Left lung (tissue), 10 donors: ENCODE data around the gene RPL31. TPM values are rescaled to one million over a fixed set of nuclear protein-coding genes. Genes with fewer than 3 reads are reported as not detected.

Experiments used
- ATAC-seq: fragments of 200-7000 bp; cut with Tn5 transposase; one replicate; pipeline ENCODE4 v1.9.1; 2020; ENCODE audit warnings: moderate library complexity
- DNase-seq, 4 donors: peaks; one replicate each; pipeline ENCODE4 v3.0.0-alpha.2; 2013 to 2020
- H3K27ac ChIP-seq, 2 donors: fragments of 200-600 bp; sonication (generic) in 1 of 2; one replicate each; pipeline versions ENCODE4 v1.5.0 to v1.8.0; 2020 to 2021
- H3K27me3 ChIP-seq, 2 donors: fragments of 200-600 bp; sonication (generic) in 1 of 2; one replicate each; pipeline versions ENCODE4 v1.5.0 to v1.8.0; 2020 to 2021
- H3K36me3 ChIP-seq, 2 donors: fragments of 200-600 bp; sonication (generic) in 1 of 2; one replicate each; pipeline versions ENCODE4 v1.5.0 to v1.8.0; 2020 to 2021
- H3K4me1 ChIP-seq, 2 donors: fragments of 200-600 bp; one replicate each; pipeline ENCODE4 v1.8.0; 2021
- H3K4me3 ChIP-seq, 2 donors: fragments of 200-600 bp; sonication (generic) in 1 of 2; one replicate each; pipeline versions ENCODE4 v1.5.0 to v1.8.0; 2020 to 2021; ENCODE audit warnings: mild to moderate bottlenecking in 1 of 2
- H3K9me3 ChIP-seq, 2 donors: fragments of 200-600 bp; sonication (generic) in 1 of 2; one replicate each; pipeline versions ENCODE4 v1.5.0 to v1.8.0; 2020 to 2021
- CTCF ChIP-seq, 2 donors: fragments of 200-600 bp; sonication (generic) in 1 of 2; IDR thresholded peaks; one replicate each; pipeline versions ENCODE4 v1.5.0 to v1.8.0; 2021; ENCODE audit warnings: antibody characterized with exemption in 2 of 2
- intact Hi-C, 2 donors: fragments of 100-400 bp; cut with DNase I; formaldehyde crosslinking; loops; one replicate each; pipeline versions ENCODE4 v1.11.2 to v1.14.2; 2022
- polyA plus RNA-seq, 6 donors: library from polyadenylated mRNA; unstranded; fragments of 120-200 nt; gene quantifications; one replicate each; pipeline ENCODE4 v1.2.1, GENCODE V29; 2013; ENCODE audit not compliant: insufficient read length in 6 of 6
- total RNA-seq, 2 donors: library from RNA; stranded (reverse); fragmentation: NEBNext Ultra II Directional; extraction: Animal tissue kit (Norgen Biotek cat#: 25700); gene quantifications; one replicate each; pipeline ENCODE4 v1.2.1, GENCODE V29; 2021
- donor health status: DM: no; HTN: yes; CAD: no.
- donor health status: DM: no; HTN: no; CAD: no.

The RPL31 gene
- total and polyA plus RNA-seq, 8 donors, result 865 to 3,696 (median 3,172) TPM

GRCh38 chr2:100982431-100982861 lies 19.6 kb upstream of the RPL31 start:
- H3K27ac ChIP-seq, result no peak overlapping the region
- peaks cover 0 to 2% of the 10 kb centered on the region in 2 donors for H3K36me3 ChIP-seq
- intact Hi-C loops, result no loop called here
- H3K27me3 ChIP-seq, result no peaks in the 10 kb centered on the region
- no peak overlapping the region for H3K4me3 ChIP-seq
- DNase-seq (no peak), ATAC-seq (no peak)
- no peaks in the 10 kb centered on the region for H3K4me1 ChIP-seq
- TF ChIP-seq CTCF (IDR thresholded peaks at IDR 0.05), result no peak
- no peaks in the 10 kb centered on the region for H3K9me3 ChIP-seq

DNA sequence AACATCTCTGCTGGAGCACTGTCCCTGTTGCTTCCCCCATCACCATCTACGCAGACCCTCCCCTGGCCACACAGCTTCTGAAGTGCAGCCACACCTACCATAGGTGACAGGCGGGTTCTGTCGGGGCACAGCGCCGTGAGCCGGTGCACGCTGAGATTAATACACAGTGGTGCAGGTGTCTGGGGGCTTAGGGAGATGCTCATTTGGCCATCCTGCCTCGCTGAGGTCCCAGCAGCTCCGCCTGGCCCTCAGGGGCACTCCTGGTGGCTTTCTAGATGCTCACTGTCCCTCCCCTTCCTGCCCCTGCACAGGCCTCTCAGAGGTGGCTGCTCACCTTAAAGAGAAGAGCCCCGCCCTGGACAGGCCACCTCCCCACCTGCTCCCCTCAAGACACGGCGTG lies 18.9 kb upstream of the RPL31 start:
- TF ChIP-seq CTCF (IDR thresholded peaks at IDR 0.05), result no peak
- Histone ChIP-seq H3K4me3 (no peak overlapping the region), H3K4me1 (no peaks in the 10 kb centered on the region), H3K9me3 (no peaks in the 10 kb centered on the region), H3K36me3 (no peaks in the 10 kb centered on the region), H3K27ac (no peak overlapping the region), H3K27me3 (no peaks in the 10 kb centered on the region)
- ATAC-seq (no peak), DNase-seq (no peak)
- intact Hi-C loops, result no loop called here

DNA sequence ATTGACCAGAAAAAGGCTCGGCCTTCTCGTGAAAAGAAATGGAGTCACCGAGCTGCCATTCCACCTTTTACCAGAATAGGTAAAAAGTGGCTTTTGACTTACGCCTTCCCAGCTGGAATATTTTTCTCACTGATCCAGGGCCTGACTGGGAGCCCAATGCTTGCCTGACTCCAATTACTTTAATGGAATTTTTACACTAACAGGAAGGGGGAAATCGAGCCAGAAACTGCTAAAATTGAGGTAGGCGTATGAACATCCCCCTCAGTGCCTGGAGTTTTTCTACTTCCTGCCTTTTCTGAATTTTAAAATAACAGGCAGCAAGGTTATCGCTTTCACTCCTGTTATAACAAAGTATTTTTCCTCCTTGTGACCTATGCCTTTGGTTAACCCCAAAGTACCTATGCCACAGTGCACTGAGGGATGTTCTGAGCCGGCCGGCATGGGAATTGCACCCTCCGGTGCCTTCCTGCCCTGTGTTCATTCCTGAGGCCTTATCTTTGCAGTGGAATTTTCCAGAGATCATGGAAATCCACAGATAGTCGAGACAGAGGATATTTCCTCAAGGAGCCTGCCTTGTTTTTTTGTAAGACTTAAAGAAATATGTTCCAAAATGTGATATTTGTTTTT lies 18.3 kb upstream of the RPL31 start:
- H3K27ac ChIP-seq, result no peak overlapping the region
- no peak for DNase-seq
- H3K9me3 ChIP-seq, result no peaks in the 10 kb centered on the region
- H3K36me3 ChIP-seq, result no peaks in the 10 kb centered on the region
- no peak for TF ChIP-seq CTCF (IDR thresholded peaks at IDR 0.05)
- no peak overlapping the region for H3K4me3 ChIP-seq
- no peaks in the 10 kb centered on the region for H3K4me1 ChIP-seq
- ATAC-seq, result peak; percentile 28
- H3K27me3 ChIP-seq, result no peaks in the 10 kb centered on the region
- intact Hi-C loops, result no loop called here

GRCh38 chr2:100984892-100985307 lies 17.2 kb upstream of the RPL31 start:
- no peaks in the 10 kb centered on the region for H3K27me3 ChIP-seq
- H3K36me3 ChIP-seq, result no peaks in the 10 kb centered on the region
- intact Hi-C loops, result loop anchor here in 1 of 2 donors (5.0 kb wide), 2 partner anchors 253 to 378 kb away; no protein-coding TSS in a partner anchor
- ATAC-seq (peak; percentile 87), DNase-seq (peak; percentile 56 to 92 (median 78))
- no peak overlapping the region for H3K27ac ChIP-seq
- no peaks in the 10 kb centered on the region for H3K4me1 ChIP-seq
- no peak overlapping the region for H3K4me3 ChIP-seq
- H3K9me3 ChIP-seq, result no peaks in the 10 kb centered on the region
- TF ChIP-seq CTCF (IDR thresholded peaks at IDR 0.05), result peak; percentile 86 to 90

- no peaks in the 10 kb centered on the region for H3K9me3 ChIP-seq
- H3K27me3 ChIP-seq, result no peaks in the 10 kb centered on the region
- no peaks in the 10 kb centered on the region for H3K4me1 ChIP-seq
- ATAC-seq (no peak), DNase-seq (no peak)
- no peak overlapping the region for H3K27ac ChIP-seq
- H3K4me3 ChIP-seq, result no peak overlapping the region
- intact Hi-C loops, result loop anchor here in 1 of 2 donors (5.0 kb wide), 2 partner anchors 254 to 379 kb away; no protein-coding TSS in a partner anchor
- no peaks in the 10 kb centered on the region for H3K36me3 ChIP-seq
- TF ChIP-seq CTCF (IDR thresholded peaks at IDR 0.05), result no peak
Measured at GRCh38 chr2:100986157-100986556, 15.9 kb upstream of the RPL31 start.
